ENCODE results near the gene RIMBP2.

DNA sequence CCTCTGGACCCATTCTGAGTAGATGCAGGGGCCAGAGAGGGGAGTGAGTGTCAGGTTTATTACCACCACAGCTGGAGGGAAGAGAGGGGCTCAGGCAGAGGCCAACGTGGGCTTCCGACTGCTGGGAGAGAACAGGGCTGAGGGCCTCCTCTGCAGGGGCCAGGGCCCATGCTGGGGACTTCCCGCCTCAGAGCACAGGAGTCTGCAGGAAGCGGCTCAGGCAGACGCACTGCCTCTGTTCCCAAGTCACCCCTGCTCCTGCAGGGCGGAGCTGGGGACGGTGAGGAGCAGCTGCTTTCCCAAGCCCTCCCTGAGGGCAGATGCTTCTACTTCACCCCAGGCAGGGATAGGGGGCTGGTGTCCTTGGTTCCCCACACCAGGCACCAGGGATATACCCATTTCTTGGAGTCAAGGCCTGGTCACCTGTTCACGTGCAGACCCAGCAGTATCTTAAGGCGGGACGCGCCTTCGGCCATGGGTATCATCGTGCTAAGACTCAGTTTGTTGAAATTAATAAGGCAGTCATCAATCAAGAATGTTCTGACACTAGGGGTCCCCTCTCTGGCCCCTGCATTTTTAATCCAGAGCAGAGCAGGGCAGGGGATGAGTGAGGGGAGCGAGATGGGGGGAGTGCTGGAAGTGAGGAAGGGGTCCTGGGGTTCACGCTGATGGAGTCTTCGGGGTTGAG lies 278.4 kb downstream of the RIMBP2 start:
- TF ChIP-seq, protein P1, sequence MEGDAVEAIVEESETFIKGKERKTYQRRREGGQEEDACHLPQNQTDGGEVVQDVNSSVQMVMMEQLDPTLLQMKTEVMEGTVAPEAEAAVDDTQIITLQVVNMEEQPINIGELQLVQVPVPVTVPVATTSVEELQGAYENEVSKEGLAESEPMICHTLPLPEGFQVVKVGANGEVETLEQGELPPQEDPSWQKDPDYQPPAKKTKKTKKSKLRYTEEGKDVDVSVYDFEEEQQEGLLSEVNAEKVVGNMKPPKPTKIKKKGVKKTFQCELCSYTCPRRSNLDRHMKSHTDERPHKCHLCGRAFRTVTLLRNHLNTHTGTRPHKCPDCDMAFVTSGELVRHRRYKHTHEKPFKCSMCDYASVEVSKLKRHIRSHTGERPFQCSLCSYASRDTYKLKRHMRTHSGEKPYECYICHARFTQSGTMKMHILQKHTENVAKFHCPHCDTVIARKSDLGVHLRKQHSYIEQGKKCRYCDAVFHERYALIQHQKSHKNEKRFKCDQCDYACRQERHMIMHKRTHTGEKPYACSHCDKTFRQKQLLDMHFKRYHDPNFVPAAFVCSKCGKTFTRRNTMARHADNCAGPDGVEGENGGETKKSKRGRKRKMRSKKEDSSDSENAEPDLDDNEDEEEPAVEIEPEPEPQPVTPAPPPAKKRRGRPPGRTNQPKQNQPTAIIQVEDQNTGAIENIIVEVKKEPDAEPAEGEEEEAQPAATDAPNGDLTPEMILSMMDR (IDR thresholded peaks at IDR 0.05) = no peak
- no peak for TF ChIP-seq POLR2A (IDR thresholded peaks at IDR 0.05)
- no peak for TF ChIP-seq POLR2AphosphoS5 (IDR thresholded peaks at IDR 0.05; ENCODE audit: insufficient read depth in 1 of 2, low read depth in 1 of 2)

Measured in vagina (tissue), 2 donors.